M059J (cell line): ENCODE results near the gene GNG14. TPM values are rescaled to one million over a fixed set of nuclear protein-coding genes. Genes with fewer than 3 reads are reported as not detected.
"Not testable (repeated sequence)": the region's sequence is repeated elsewhere in the genome, so short reads cannot be mapped to it uniquely, and the experiment has no call there.

Experiments used
- DNase-seq: peaks from one replicate; pipeline ENCODE4 v3.0.0-alpha.2; 2012; ENCODE audit warnings: low read depth
- total RNA-seq: library from RNA; depleted of rRNA; stranded (reverse); fragments of >200 nt; shearing (Covaris generic); gene quantifications from 2 replicates; pipeline ENCODE4 v1.2.3, GENCODE V29; 2014; rRNA removed

GNG14 gene
- not detected in 2 replicates for total RNA-seq

DNA sequence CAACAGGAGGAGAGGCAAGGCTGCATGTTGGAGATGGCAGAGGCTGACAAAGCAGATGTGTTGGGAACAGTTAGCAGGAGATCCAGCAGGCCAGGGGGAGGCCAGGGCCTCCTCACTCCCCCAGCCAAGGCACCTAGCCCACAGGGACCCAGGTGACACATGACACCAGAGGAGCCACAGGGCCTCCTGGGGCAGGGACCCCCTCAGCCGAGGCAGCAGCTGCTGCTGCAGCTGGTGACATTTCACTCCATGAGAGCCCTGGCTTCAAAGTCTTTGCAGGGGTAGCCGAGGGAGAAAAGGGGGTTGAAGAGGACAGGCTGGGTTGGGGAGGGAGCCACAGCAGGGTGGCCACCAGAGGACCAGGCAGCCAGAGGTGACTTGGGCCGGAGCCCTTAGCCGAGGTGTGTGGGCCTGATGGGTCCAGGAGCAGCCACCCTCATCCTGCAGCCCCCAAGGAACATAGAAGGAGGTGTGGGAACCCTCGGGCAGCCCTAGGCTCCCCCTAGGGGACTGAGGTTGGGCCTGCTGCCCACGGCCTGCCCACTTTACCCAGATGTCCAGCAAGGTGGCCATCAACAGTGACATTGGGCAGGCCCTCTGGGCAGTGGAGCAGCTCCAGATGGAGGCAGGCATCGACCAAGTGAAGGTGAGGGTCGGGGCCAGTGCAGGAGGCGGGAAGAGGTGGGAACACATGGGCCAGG is at the start of gene GNG14:
GNG14 (plus strand) TSS at position 503 of the 701 bp plus-strand sequence; CDS start at position 554, 51 bp downstream.
- no peak for DNase-seq

DNA sequence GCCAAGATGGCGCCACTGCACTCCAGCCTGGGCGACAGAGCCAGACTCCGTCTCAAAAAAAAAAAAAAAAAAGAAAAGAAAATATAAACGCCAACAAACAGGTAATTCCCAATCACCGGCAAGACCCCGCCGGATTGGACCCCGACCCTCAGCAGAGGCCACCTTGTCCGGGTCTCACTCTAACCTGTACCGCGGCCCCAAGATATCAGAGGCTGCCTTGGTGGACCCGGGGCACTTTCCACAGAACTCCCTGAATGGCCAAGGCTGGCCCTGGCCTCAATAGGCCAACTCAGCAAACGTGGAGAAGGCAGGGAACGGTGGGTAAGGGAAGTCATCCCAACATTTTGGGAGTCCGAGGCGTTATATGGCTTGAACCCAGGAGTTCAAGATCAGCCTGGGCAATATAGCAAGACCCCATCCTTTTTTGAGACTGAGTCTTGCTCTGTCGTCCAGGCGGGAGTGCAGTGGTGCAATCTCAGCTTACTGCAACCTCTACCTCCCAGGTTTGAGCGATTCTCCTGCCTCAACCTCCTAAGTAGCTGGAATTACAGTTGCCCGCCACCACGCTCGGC is 49.1 kb upstream of the GNG14 start:
- no peak for DNase-seq

DNA sequence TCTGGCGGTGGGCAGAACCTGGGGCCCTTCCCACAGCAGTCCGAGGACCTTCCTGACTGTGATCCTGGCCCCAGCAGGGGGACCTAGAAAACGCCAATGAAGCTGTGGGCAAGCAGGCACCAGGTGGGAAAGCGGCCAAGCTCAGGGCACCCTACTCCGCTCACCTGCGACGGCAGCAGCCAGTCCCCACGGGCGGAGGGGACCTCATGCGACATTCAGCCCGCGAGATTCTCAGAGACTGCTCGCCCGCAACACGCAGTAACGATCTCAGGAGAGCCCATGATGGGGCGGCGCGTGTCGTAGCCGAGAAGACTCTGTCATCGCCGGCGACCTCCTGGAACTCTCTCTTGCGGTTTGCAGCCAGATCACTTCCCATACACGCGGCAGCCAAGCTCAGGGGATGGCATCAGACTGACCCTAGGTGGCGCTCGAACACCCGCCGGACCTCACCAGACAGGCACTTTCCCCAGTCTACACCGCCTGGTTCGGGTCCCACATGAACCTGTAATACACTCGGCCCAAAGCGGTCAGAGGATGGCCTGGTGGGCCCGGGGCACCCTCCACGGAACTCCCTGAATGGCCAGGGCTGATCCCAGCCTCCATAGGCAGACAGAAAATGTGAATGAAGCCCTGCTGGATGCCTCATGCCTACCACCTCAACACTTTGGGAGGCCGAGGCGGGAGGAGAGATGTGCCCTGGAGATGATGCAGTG is 47.7 kb upstream of the GNG14 start:
- peak; percentile 80 for DNase-seq

DNA sequence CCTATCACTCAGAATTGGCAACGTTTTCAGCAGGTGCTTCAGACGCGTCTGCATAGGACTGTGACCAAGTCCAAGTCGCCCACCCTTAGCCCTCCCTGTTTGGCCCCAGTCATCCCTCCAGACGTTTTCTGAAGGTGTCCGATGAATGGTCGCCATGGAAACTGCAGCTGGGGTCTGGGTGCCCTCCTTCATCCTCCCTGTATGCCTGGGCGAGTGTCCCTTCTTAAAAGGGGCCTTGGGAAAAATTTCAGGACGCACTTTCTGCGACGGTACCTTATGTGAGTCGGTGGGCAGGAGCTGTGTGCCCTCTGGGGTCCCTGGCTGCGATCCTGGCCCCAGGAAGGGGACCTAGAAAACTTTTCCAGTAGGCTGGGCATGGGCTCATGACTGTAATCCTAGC is 46.3 kb upstream of the GNG14 start:
- no peak for DNase-seq

DNA sequence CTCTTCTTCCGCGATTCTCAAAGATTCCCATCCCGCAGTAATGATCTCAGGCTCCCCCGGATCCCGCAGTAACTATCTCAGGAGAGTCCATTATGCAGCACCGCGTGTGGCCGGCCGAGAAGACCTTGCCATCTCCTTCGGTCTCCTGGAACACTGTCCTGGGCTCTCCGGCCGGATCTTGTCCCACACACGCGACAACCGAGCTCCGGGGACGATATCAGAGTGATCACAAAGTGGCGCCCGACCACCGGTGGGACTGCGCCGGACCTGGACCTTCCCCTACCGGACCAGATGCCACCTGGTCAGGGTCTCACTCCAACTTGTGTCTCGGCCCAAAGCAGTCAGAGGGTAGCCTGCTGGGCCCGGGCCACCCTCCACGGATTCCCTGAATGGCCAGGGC is 45.3 kb upstream of the GNG14 start:
- DNase-seq = no peak

DNA sequence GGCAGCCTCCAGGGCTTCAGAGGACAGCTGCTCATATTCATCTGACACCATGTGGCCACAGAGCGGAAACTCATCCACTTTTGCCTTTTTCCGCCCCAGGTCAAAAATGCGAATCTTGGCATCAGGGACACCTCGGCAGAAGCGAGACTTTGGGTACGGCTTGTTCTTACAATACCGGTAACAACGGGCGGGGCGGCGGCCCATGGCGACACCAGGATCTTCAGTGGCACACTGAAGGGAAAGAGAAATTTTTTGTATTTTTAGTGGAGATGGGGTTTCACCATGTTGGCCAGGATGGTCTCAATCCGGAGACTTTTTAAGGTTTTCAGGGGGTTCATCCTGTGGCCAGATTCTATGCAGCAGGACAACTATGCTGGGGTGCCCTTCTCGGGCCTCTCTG is 44.1 kb upstream of the GNG14 start:
- not testable (repeated sequence) for DNase-seq

DNA sequence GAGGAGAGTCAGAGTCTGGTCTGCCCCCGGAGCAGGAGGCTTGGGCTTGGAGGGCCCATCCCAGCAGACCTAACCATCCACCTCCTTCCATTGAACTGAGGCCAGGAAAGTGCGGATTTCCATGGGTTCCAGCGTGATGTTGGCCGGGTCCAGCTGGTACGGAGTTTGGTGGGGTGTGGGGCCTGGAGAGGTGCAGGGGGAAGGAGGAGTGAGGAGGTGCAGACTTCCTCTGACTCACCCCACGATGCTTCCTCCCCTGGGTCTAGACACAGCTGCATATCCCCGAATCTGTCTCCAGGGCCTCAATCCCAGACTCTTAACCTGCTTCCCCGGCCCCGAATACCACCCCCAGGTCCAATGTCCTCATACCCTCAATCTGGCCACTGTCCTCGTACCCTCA is 41.2 kb upstream of the GNG14 start:
- no peak for DNase-seq

DNA sequence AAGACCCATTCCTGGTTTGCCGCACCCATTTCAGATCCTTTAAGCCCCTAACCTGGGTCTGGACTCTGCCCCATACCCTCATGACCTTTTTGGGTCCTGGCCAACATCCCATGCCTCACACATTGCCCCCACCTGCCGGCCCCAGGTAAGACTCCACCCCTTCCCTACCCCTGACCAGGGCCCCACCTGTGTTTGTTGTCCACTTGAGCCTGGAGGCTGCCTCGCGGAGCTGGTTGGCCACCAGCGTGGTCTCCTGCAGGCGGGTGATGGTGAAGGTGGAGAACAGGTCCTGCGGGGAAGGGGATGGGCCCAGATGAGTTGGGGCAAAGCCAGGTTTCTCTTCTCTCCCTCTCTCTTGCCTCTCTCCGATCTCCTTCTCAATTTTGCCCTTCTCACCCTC is 40.8 kb upstream of the GNG14 start:
- DNase-seq = no peak

DNA sequence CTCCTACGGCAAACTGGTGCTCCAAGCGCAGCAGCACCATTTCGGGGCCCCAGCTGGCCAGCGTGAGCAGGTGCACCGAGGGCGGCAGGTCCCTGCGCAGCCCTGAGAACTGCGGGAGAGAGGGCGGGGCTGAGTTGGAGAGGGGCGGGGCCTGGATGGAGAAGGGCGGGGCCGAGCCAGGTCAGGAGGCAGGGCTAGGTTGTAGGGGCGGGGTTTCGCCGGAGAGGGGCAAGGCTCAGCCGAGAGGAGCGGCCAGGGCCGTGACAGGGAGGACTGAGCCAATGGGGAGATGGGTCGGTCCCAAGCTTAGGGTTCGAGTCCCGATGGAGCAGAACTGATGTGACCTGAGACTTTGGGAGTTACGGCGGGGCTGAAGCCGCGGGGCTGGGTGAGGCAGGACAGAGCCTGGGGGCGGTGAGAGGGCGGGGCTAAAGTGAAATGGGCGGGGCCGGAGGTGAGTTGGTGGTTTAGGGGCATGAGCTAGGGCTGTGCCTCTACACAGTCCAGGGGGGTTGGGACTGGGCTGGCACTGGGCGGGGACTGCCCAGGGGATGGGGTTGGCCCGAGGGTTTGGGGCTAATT is 40.2 kb upstream of the GNG14 start:
- DNase-seq = no peak

DNA sequence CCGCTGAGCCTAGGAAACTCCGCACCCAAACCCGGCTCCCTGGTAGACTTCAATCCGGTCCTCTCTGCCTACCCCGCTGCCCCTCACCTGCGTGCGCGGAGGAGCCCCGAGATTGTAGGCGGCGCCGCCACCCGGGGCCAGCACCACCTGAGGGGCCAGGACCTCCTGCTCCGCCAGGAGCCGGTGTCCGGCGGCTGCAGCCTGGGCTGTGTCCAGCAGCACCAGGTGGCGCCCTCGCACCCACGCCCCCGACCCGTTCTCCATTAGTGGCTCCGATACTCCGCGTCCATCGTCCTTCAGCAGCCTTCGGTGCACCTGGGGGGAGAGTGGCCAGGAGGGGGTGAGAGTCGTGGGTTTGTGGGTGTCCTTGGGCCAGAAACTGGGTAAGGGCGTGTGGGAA is 39.7 kb upstream of the GNG14 start:
- no peak for DNase-seq

DNA sequence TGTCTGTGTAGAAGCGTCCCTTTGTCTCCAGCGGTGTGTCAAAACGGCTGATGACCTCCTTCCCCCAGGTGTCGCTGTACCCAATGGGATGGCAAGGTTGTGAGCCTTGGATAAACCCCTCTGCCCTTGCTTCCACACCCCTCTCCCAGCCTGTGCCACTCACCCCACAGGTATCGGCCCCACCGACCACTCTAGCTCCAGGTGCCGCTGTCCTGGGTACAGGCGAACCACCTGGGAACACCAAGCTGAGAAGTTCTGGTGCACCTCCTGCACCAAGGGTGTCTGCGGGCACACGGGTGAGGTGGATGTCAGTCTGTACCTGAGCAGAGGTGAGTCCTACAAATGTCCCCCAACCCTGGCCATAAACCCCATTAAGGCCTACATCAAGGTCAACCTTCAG is 37.9 kb upstream of the GNG14 start:
- no peak for DNase-seq

DNA sequence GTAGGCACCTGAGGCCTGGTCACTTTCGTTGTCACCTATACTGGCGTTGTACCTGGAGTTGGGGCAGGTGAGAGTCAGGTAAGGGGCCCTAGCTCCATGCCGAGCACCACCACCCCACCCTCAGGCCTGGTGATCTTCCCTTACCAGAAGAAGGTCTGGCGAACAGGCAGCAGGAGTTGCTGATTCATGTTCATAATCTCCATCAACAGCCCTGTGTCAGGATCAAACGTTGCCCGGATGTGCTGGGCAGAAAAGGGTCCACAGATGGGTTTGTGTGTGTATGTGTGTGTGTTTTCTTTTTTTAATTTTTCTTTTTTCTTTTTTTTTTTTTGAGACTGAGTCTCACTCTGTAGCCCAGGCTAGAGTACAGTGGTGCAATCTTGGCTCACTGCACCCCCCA is 35.6 kb upstream of the GNG14 start:
- no peak for DNase-seq

DNA sequence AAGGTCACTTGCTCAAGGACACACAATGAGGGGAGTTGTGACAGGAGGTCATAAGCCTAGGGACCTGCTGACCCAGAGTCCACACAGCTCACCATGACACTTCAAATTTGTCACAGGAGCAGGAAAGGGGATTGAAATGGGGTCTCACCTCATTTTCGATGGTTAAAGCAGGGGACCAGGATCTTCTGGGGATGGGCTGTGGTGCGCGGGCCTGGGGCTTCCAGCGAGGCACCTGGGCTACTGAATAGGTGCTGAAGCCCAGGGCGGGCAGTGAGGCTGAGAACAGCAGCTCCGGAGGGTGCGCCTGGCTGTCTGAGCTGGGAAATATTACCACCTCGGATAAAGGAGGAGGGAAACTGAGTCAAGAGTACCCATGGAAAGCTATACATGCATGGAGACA is 32.3 kb upstream of the GNG14 start:
- DNase-seq = no peak

DNA sequence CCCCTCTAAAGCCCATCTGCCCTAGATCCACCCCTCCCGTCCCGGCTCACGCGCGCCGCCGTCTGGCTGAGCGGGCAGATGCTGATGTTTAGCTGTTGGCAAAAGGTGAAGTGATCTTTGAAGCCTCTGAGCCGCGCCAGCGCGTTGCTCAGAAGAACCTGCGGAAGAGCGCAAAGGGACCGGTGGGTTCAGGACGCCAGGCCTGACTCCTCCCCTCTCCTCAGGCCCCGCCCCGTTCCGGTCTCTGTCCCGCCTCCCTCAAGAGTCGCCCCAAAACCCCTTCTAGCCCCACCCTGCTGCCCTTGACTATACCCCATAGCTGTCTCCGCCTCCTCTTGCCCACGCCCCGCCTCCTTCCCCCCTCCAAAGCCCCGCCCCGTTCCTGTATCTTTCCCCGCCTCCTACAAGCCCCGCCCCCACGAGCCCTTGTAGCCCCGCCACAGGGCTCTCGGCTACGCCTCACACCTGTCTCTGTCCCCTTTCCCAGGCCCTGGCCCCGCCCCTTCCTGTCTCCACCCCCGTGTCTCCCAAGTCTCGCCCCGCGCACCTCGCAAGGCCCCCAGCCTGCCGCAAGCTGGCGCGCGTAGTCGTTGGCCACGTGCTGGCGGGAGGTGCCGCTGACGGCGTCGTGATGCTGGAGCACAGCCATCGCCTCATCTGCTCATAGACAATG is 30.8 kb upstream of the GNG14 start:
- no peak for DNase-seq

DNA sequence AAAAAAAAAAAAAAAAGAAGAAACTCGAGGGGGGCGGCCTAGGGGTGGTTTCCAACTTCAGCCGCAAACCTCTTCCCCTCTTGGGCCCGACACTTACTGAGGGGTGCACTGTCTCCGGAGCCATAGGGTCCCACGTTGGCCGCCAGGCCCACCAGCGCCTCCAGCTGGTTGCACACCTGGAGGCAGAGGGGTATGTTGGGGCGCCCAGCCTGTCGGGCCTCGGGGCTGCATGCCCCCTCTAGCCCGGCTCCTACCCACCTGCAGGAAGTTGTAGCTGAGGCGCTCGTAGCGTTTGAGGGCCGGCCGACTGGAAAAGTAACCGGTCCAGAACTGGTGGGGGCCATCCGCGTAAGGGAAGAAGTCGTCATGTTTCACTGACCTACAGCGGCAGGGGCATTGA is 29.8 kb upstream of the GNG14 start:
- no peak for DNase-seq

DNA sequence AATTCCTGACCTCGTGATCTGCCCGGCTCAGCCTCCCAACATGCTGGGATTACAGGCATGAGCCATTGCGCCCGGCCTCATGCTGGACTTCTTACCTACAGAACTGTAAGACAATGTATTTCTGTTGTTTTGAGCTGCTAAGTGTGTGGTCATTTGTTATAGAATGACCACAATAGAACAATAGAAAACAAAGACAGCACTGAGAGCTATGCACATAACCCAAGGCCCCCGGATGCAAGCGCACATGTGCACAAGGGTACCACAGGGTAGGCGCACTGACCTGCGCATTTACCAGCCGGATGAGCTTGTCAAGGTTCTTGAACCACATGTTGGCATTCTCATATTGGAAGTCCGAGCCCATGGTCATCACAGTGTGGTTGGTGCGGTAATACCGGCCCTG is 26.8 kb upstream of the GNG14 start:
- no peak for DNase-seq

DNA sequence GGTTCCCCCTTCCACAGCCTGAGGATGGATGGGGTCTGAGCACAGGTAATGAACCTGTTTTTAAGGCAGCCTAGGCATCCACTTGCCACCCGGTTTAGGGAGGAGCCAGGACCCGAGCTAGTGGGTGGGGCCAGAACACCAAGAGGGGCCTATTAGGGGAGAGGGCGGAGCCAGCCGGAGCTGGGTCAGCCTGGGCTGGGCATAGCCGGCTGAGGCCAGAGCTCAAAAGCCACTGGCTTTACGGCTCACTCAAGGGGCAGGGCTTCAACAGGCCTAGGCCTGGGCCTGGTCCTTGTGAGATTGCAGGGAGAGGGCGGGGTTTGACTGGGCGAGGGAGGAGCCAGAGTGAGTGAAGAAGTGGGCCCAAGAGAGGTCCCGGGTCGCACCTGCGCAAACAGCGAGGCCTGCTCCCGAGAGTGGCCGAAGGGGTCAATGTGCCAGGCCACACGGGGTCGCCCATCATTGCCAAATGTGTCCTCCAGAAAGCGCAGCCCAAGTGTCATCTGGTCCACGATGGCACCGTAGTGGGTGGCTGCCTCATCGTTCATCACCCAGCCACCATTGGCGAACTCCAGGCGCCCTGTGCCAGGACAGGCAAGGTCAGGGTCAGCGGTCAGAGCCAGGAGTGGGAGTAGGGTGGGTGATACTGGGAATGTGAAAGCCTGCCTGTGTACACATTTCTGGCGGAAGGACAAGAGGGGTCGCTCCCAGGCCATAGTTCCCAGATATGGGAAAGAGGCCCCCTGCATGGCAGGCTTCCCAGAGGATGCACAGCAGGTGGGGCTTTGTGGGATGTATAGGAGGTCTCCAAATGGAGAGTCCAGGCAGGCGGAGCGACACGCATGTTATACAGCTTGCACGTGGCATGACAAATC is 23.2 kb upstream of the GNG14 start:
- DNase-seq = no peak

DNA sequence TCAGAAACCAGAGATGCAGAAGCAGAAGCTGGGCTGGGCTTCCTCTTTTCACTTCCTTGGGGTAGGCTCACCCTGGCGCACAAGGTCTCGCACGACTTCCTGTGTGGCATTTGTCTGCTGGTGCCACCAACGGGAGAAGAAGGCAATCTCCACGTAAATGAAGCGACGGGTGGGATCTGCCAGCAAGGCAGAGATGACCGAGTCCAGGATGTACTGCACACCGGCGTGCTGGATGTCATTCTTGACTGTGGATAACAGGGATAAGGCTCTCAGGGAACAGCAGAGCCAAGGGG is 22.6 kb upstream of the GNG14 start:
- DNase-seq = no peak

DNA sequence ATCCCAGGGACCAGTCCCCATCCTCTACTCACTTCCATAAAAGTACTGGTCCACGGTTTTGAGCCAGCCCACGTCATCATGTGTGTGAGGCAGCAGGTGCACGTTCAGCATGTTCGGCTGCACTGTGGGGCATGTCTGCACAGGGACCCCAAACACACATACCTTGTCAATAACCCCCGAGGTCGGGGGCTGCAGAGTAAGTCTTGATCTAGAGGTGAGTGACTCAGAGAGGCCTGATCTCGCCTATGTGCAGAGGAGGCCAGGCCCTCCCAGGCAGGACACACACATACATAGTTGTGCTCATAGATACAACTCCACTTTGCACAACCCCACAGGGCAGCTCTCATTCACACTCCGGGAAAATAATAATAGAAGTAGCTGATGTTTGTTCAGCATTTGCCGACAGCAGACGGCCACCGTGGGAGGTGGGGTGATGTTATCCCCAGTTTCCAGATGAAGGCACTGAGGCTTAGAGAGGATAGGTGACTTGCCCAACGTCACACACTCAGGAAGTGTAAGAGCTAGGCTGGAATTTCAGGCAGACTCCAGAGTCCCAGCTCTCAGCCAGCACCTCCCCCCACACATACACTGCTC is 22.0 kb upstream of the GNG14 start:
- peak; percentile 24 for DNase-seq

DNA sequence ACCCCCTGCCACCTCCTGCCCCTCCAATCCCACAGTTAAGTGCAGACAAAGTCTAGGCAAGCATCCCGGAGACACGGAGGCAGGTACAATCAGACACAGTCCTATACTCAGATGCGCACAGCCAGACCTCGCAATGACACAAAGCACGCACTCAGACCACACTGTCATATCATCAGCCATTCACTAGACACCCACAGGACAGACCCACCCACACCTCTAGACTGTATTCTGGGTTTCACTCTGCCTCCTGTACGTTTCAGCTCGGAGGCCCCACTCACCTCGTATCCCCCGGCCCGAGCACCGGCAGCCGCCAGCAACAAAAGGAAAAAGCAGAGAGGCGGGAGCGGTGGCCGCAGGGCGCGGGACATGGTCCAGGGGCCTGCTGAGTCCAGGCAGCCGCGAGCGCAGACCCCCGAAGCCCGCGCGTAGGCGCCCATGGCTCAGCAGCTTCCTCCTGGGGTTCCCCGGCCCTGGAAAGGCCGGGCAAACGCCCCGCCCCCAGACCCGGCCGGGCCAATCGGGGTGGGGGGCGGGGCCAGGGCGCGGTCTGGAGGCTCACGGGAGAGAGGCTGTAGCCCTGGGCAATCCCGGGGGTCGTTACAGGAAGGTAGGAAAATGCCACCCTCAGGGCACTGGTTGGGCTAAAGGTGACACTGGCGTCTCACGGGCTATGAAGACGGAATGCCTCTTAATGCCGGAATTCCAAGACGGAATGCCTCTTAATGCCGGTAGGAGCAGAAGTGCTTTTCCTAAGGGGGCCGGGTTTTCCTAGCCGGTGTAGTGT is 21.3 kb upstream of the GNG14 start, which contains the start of the genes MAN2B1 and WDR83:
MAN2B1 (minus strand) TSS at position 478 of the 784 bp plus-strand sequence; CDS start at position 437, 41 bp downstream.
WDR83 (plus strand) TSS at position 543 of the 784 bp plus-strand sequence. CDS start 2,984 bp downstream, outside the sequence.
- peak; percentile 74 for DNase-seq
